GM23248 (cell line): ENCODE data around the gene MYO1E. TPM values are rescaled to one million over a fixed set of nuclear protein-coding genes. Genes with fewer than 3 reads are reported as not detected.
"Not testable (repeated sequence)": the region's sequence is repeated elsewhere in the genome, so short reads cannot be mapped to it uniquely, and the experiment has no call there.

Experiments used
- DNase-seq: peaks from one replicate; pipeline ENCODE4 v3.0.0-alpha.2; 2015
- H2AFZ ChIP-seq: fragments of 200-600 bp; sonication (generic); 2 replicates; pipeline ENCODE4 v1.6.1; 2016; ENCODE audit warnings: antibody characterized with exemption
- H3F3A ChIP-seq: fragments of 200-600 bp; sonication (generic); 2 replicates; pipeline ENCODE4 v1.6.1; 2016; ENCODE audit warnings: mild to moderate bottlenecking, antibody characterized with exemption, mixed run types; ENCODE audit not compliant: insufficient read depth
- H3K27ac ChIP-seq: fragments of 200-600 bp; sonication (generic); 2 replicates; pipeline ENCODE4 v1.5.1; 2016; ENCODE audit warnings: mild to moderate bottlenecking
- H3K27me3 ChIP-seq: fragments of 200-600 bp; sonication (generic); replicated peaks from 2 replicates; pipeline ENCODE4 v1.6.1; 2016; ENCODE audit warnings: mild to moderate bottlenecking; ENCODE audit not compliant: insufficient read depth
- H3K36me3 ChIP-seq: fragments of 200-600 bp; sonication (generic); 2 replicates; pipeline ENCODE4 v1.6.1; 2016; ENCODE audit warnings: low read depth, mild to moderate bottlenecking
- H3K4me1 ChIP-seq: fragments of 200-600 bp; sonication (generic); 2 replicates; pipeline ENCODE4 v1.6.1; 2016; ENCODE audit warnings: mild to moderate bottlenecking; ENCODE audit not compliant: insufficient read depth
- H3K4me2 ChIP-seq: fragments of 200-600 bp; sonication (generic); one replicate; pipeline ENCODE4 v1.6.1; 2016; ENCODE audit warnings: mild to moderate bottlenecking; ENCODE audit not compliant: unreplicated experiment
- H3K4me3 ChIP-seq: fragments of 200-600 bp; sonication (generic); 2 replicates; pipeline ENCODE4 v1.5.1; 2016; ENCODE audit warnings: mild to moderate bottlenecking
- H3K79me2 ChIP-seq: fragments of 200-600 bp; sonication (generic); 2 replicates; pipeline ENCODE4 v1.6.1; 2016; ENCODE audit warnings: mild to moderate bottlenecking; ENCODE audit not compliant: insufficient read depth
- H3K9ac ChIP-seq: fragments of 200-600 bp; sonication (generic); 2 replicates; pipeline ENCODE4 v1.6.1; 2016; ENCODE audit warnings: mild to moderate bottlenecking
- H3K9me2 ChIP-seq: fragments of 200-600 bp; sonication (generic); 2 replicates; pipeline ENCODE4 v1.6.1; 2016; ENCODE audit warnings: mixed run types, mild to moderate bottlenecking, moderate library complexity; ENCODE audit not compliant: insufficient read depth
- H3K9me3 ChIP-seq: fragments of 200-600 bp; sonication (generic); one replicate; pipeline ENCODE4 v1.6.1; 2017; ENCODE audit warnings: low read depth
- H4K20me1 ChIP-seq: fragments of 200-600 bp; sonication (generic); 2 replicates; pipeline ENCODE4 v1.6.0; 2016; ENCODE audit not compliant: insufficient read depth
- EZH2 ChIP-seq: fragments of 200-600 bp; sonication (generic); IDR thresholded peaks from 2 replicates; pipeline ENCODE4 v1.6.1; 2018; ENCODE audit warnings: antibody characterized with exemption, mild to moderate bottlenecking; ENCODE audit not compliant: insufficient read depth, poor library complexity, severe bottlenecking
- EZH2phosphoT487 ChIP-seq: fragments of 200-600 bp; sonication (generic); IDR thresholded peaks from 2 replicates; pipeline ENCODE4 v1.6.1; 2018; ENCODE audit warnings: antibody characterized with exemption, moderate library complexity, mild to moderate bottlenecking, low read depth; ENCODE audit not compliant: insufficient read depth
- WGBS, 2 experiments: methylation state at CpG; one replicate each; pipeline ENCODE4 v1.1.6; 2015 to 2017; ENCODE audit warnings: low lambda C conversion rate in 2 of 2, low coverage in 1 of 2; ENCODE audit errors: missing lambda C conversion rate in 2 of 2; 5-methylcytosine and 5-hydroxymethylcytosine counted together
- in situ Hi-C: fragments of 300-500 bp; cut with MboI; formaldehyde crosslinking; loops from 2 replicates; pipeline ENCODE4 v1.15.0; 2020
- polyA plus RNA-seq: library from polyadenylated mRNA; unstranded; fragments of >200 nt; fragmentation: Nextera tagmentation; extraction: Ambion mirVana; gene quantifications from 2 replicates; pipeline ENCODE4 v1.2.1, GENCODE V29; 2016
- total RNA-seq: library from RNA; depleted of rRNA; stranded (reverse); fragments of >200 nt; shearing (Covaris generic); gene quantifications from 2 replicates; pipeline ENCODE4 v1.2.3, GENCODE V29; 2014

The MYO1E gene
- total and polyA plus RNA-seq, 2 experiments from 2014 or later = 155 to 190 TPM

DNA sequence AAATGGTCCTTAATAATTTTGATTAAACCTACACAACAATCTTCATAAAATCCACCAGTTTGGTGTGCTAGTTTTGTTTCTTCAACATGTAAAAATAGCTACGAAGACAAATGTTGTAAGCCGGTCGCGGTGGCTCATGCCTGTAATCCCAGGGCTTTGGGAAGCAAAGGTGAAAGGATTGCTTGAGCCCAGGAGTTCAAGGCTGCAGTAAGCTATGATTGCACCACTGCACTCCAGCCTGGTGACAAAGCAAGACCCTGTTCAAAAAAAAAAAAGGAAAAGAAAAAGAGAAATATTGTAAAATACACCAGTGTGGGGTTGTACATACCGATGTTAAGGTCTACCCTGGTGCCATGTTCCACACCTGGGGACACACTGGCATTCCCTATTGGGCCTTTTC lies 91.0 kb downstream of the MYO1E start:
- H3K27me3 ChIP-seq = no peaks in the 10 kb centered on the region
- no peak overlapping the region for H3K27ac ChIP-seq
- H3K9me3 ChIP-seq = no peaks in the 10 kb centered on the region
- no peaks in the 10 kb centered on the region for H3K36me3 ChIP-seq
- TF ChIP-seq EZH2 (no peak), EZH2phosphoT487 (no peak)
- H3K4me3 ChIP-seq = no peak overlapping the region
- H2AFZ ChIP-seq = no peak overlapping the region
- no peaks in the 10 kb centered on the region for H4K20me1 ChIP-seq
- 99% methylated on average over 5 of the region's 5 CpGs for WGBS, 2 experiments
- no peak overlapping the region for H3K4me2 ChIP-seq
- H3K79me2 ChIP-seq = peaks cover 98% of the 10 kb centered on the region
- H3F3A ChIP-seq = no peaks in the 10 kb centered on the region
- no peaks in the 10 kb centered on the region for H3K9me2 ChIP-seq
- no peak for DNase-seq
- peaks cover 4% of the 10 kb centered on the region; the same call in 1 of the 2 replicates for H3K4me1 ChIP-seq
- H3K9ac ChIP-seq = no peak overlapping the region
- in situ Hi-C loops = no loop called here

- no peaks in the 10 kb centered on the region for H3K9me3 ChIP-seq
- H3K36me3 ChIP-seq = no peaks in the 10 kb centered on the region
- no peaks in the 10 kb centered on the region for H3K27me3 ChIP-seq
- no peak overlapping the region for H3K9ac ChIP-seq
- H3K79me2 ChIP-seq = peaks cover 98% of the 10 kb centered on the region
- 98 to 99% methylated on average over 5 of the region's 5 CpGs for WGBS, 2 experiments
- in situ Hi-C loops = no loop called here
- H3K27ac ChIP-seq = no peak overlapping the region
- no peaks in the 10 kb centered on the region for H4K20me1 ChIP-seq
- no peak overlapping the region for H3K4me2 ChIP-seq
- peaks cover 4% of the 10 kb centered on the region; the same call in 1 of the 2 replicates for H3K4me1 ChIP-seq
- H2AFZ ChIP-seq = no peak overlapping the region
- H3K4me3 ChIP-seq = no peak overlapping the region
- TF ChIP-seq EZH2phosphoT487 (no peak), EZH2 (no peak)
- no peaks in the 10 kb centered on the region for H3F3A ChIP-seq
- no peak for DNase-seq
- H3K9me2 ChIP-seq = no peaks in the 10 kb centered on the region
Measured at GRCh38 chr15:59280855-59281254, 91.8 kb downstream of the MYO1E start.

DNA sequence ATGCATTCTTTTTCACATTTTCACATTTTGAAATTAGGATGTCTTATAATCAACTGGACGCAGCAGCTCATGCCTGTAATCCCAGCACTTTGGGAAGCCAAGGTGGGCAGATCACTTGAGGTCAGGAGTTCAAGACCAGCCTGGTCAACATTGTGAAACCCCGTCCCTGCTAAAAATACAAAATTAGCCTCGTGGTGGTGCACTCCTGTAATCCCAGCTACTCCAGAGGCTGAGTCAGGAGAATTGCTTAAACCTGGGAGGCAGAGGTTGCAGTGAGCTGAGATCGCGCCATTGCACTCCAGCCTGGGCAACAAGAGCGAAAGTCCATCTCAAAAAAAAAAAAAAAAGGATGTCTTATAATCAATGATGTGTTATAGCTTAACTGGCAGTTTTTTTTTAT lies 92.4 kb downstream of the MYO1E start:
- H3K27me3 ChIP-seq, H3K9ac ChIP-seq, DNase-seq, H3K36me3 ChIP-seq, H3K4me1 ChIP-seq, H3K4me2 ChIP-seq, in situ Hi-C loops, H3K9me3 ChIP-seq, H3F3A ChIP-seq, H3K9me2 ChIP-seq, H3K27ac ChIP-seq, H3K4me3 ChIP-seq, H2AFZ ChIP-seq, H4K20me1 ChIP-seq: not testable (repeated sequence)
- peaks cover 98% of the 10 kb centered on the region for H3K79me2 ChIP-seq
- 87 to 88% methylated on average over 6 of the region's 6 CpGs for WGBS, 2 experiments

DNA sequence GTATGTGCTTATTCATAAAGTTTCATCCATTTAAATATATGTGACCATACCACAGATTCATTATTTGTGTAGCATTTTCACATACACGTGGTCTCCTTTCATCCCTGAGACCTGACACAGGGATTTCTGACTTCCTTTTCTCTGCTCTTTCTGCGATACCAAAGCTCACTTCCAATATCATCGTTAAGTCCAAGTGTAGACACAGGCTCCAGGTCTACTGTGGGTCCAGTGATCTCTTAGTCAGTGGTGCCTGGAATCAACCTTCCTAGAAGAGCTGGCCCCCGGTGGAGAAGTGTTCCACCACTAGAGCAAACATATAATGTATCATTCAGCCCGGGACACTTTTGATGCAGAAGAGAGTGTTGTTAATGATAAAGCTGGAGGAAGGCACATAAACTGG lies 93.6 kb downstream of the MYO1E start:
- Histone ChIP-seq H3K27ac (no peak overlapping the region), H3K9ac (no peak overlapping the region), H3K79me2 (peaks cover 98% of the 10 kb centered on the region), H3K9me3 (no peaks in the 10 kb centered on the region), H2AFZ (no peak overlapping the region), H3K4me3 (no peak overlapping the region), H3K36me3 (no peaks in the 10 kb centered on the region), H3K9me2 (no peaks in the 10 kb centered on the region), H3K4me2 (no peak overlapping the region), H3K27me3 (no peaks in the 10 kb centered on the region), H4K20me1 (no peaks in the 10 kb centered on the region), H3F3A (peaks cover 8% of the 10 kb centered on the region; the same call in 1 of the 2 replicates), H3K4me1 (peaks cover 8% of the 10 kb centered on the region)
- no peak for DNase-seq
- TF ChIP-seq EZH2 (no peak), EZH2phosphoT487 (no peak)
- in situ Hi-C loops = no loop called here
- WGBS, 2 experiments = 98% methylated on average over 5 of the region's 5 CpGs

DNA sequence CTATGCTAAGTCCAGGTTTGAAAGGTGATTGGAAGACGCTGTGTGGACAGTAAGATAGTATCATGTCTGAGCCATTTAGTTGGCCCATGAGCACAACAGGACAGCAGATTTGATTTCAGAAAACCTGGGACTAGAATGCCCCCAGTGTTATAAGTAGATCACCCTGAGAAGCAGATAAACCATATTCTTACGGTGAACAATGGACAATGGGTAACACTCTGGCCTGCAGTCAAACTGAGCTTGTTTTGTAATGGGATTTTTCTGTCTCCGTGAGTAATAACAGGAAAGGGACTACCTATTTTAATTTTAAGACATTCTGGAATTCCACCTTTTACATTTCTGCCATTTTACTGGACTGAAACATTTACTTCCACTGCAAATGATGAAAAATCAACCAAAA lies 94.6 kb downstream of the MYO1E start:
- TF ChIP-seq EZH2phosphoT487 = no peak
- no peak for TF ChIP-seq EZH2
- H3K4me1 ChIP-seq = peaks cover 11% of the 10 kb centered on the region
- H3K79me2 ChIP-seq = peaks cover 98% of the 10 kb centered on the region
- H3K9me3 ChIP-seq = no peaks in the 10 kb centered on the region
- H3F3A ChIP-seq = peaks cover 17% of the 10 kb centered on the region
- H3K36me3 ChIP-seq = no peaks in the 10 kb centered on the region
- H3K27ac ChIP-seq = no peak overlapping the region
- H3K9me2 ChIP-seq = no peaks in the 10 kb centered on the region
- H3K4me3 ChIP-seq = no peak overlapping the region
- H4K20me1 ChIP-seq = no peaks in the 10 kb centered on the region
- in situ Hi-C loops = no loop called here
- H2AFZ ChIP-seq = no peak overlapping the region
- H3K9ac ChIP-seq = no peak overlapping the region
- H3K4me2 ChIP-seq = no peak overlapping the region
- 94 to 96% methylated on average over 3 of the region's 3 CpGs for WGBS, 2 experiments
- no peak for DNase-seq
- H3K27me3 ChIP-seq = no peaks in the 10 kb centered on the region
